IMR-90 (cell line): ENCODE results near the gene SERPINC1. TPM values are rescaled to one million over a fixed set of nuclear protein-coding genes. Genes with fewer than 3 reads are reported as not detected.

ENCODE experiments used
- ATAC-seq: fragments of 200-7000 bp; cut with Tn5 transposase; 2 replicates; pipeline ENCODE4 v1.9.1; 2020; ENCODE audit warnings: low read depth, mild to moderate bottlenecking, moderate library complexity
- BruUV-seq: library from RNA; stranded (reverse); fragments of 400-500 nt; replicated peaks from 2 replicates; lab custom pipeline; 2021; lab: Mats Ljungman, UMichigan
- CTCF ChIA-PET: fragments of 300-600 bp; formaldehyde crosslinking; extraction: SDS; loops from one replicate; lab custom pipeline; 2021; ENCODE audit warnings: antibody characterized with exemption; lab: Yijun Ruan, JAX
- POLR2A ChIA-PET: fragments of 300-600 bp; sonication (Branson Sonifier 250); formaldehyde crosslinking; loops from one replicate; lab custom pipeline; 2022; ENCODE audit warnings: antibody characterized with exemption; ENCODE audit not compliant: unreplicated experiment; lab: Charles Lee
- DNase-seq: peaks from one replicate; pipeline ENCODE4 v3.0.0; 2013
- H2AFZ ChIP-seq: replicated peaks from 2 replicates; pipeline ENCODE3; 2013; ENCODE audit warnings: low read length, mild to moderate bottlenecking; ENCODE audit not compliant: poor library complexity
- H2AK5ac ChIP-seq: 2 replicates; pipeline ENCODE4 v1.6.1; 2013; ENCODE audit warnings: low read depth, low read length, inconsistent platforms
- H2AK9ac ChIP-seq: replicated peaks from 2 replicates; pipeline ENCODE3; 2013; ENCODE audit warnings: mild to moderate bottlenecking, low read depth, low read length, moderate library complexity; ENCODE audit not compliant: poor library complexity
- H2BK120ac ChIP-seq: 2 replicates; pipeline ENCODE4 v1.6.1; 2013; ENCODE audit warnings: low read depth, low read length, inconsistent platforms
- H2BK15ac ChIP-seq: 3 replicates; pipeline ENCODE4 v1.6.1; 2013; ENCODE audit warnings: low read depth, low read length, inconsistent platforms
- H2BK20ac ChIP-seq: 2 replicates; pipeline ENCODE4 v1.6.1; 2013; ENCODE audit warnings: low read depth, mild to moderate bottlenecking, inconsistent platforms, low read length, moderate library complexity
- H2BK5ac ChIP-seq: 2 replicates; pipeline ENCODE4 v1.6.1; 2013; ENCODE audit warnings: mild to moderate bottlenecking, low read depth, low read length, inconsistent platforms; ENCODE audit not compliant: poor library complexity, severe bottlenecking
- H3K14ac ChIP-seq: replicated peaks from 2 replicates; pipeline ENCODE4 v1.6.1; 2013; ENCODE audit warnings: low read depth, low read length, inconsistent platforms
- H3K18ac ChIP-seq: 2 replicates; pipeline ENCODE4 v1.6.1; 2013; ENCODE audit warnings: low read depth, low read length, control low read depth
- H3K23ac ChIP-seq: 2 replicates; pipeline ENCODE4 v1.6.1; 2013; ENCODE audit warnings: low read depth, low read length, inconsistent platforms
- H3K27ac ChIP-seq: 2 replicates; pipeline ENCODE4 v1.5.1; 2013; ENCODE audit warnings: mild to moderate bottlenecking, control low read depth, low read length; ENCODE audit not compliant: insufficient read depth
- H3K27me3 ChIP-seq: 2 replicates; pipeline ENCODE4 v1.6.1; 2013; ENCODE audit warnings: low read length; ENCODE audit not compliant: control insufficient read depth, insufficient read depth
- H3K36me3 ChIP-seq: 2 replicates; pipeline ENCODE4 v1.6.1; 2013; ENCODE audit warnings: low read length, mixed read lengths; ENCODE audit not compliant: control insufficient read depth, insufficient read depth
- H3K4ac ChIP-seq: 2 replicates; pipeline ENCODE4 v1.6.1; 2013; ENCODE audit warnings: low read depth, low read length, inconsistent platforms
- H3K4me1 ChIP-seq: 2 replicates; pipeline ENCODE4 v1.6.1; 2013; ENCODE audit warnings: low read length, mixed read lengths; ENCODE audit not compliant: control insufficient read depth, insufficient read depth
- H3K4me2 ChIP-seq: 2 replicates; pipeline ENCODE4 v1.6.1; 2013; ENCODE audit warnings: low read depth, mild to moderate bottlenecking, control low read depth, low read length, moderate library complexity
- H3K4me3 ChIP-seq: 2 replicates; pipeline ENCODE4 v1.5.1; 2013; ENCODE audit warnings: low read depth, mild to moderate bottlenecking, control low read depth, low read length, moderate library complexity; ENCODE audit not compliant: insufficient read depth
- H3K56ac ChIP-seq: 2 replicates; pipeline ENCODE4 v1.6.1; 2013; ENCODE audit warnings: low read length, inconsistent platforms; ENCODE audit not compliant: insufficient read depth; ENCODE audit errors: extremely low read depth
- H3K79me1 ChIP-seq, 2 experiments: 2 replicates each; pipeline ENCODE4 v1.6.1; 2013; ENCODE audit warnings: low read length in 2 of 2, inconsistent platforms in 1 of 2, low read depth in 1 of 2
- H3K9ac ChIP-seq: 2 replicates; pipeline ENCODE4 v1.6.1; 2013; ENCODE audit warnings: low read depth, low read length, control low read depth
- H3K9me1 ChIP-seq: 2 replicates; pipeline ENCODE4 v1.6.1; 2013; ENCODE audit warnings: low read length, inconsistent platforms; ENCODE audit not compliant: insufficient read depth
- H3K9me3 ChIP-seq: 2 replicates; pipeline ENCODE4 v1.6.1; 2013; ENCODE audit warnings: low read length; ENCODE audit not compliant: control insufficient read depth, insufficient read depth
- H4K20me1 ChIP-seq: 2 replicates; pipeline ENCODE4 v1.6.1; 2013; ENCODE audit warnings: low read length, inconsistent platforms; ENCODE audit not compliant: insufficient read depth
- H4K5ac ChIP-seq: 2 replicates; pipeline ENCODE4 v1.6.1; 2013; ENCODE audit warnings: mild to moderate bottlenecking, low read depth, low read length, control low read depth
- H4K8ac ChIP-seq, 2 experiments: 2 replicates each; pipeline ENCODE4 v1.6.1; 2013; ENCODE audit warnings: low read depth in 2 of 2, low read length in 2 of 2, control low read depth in 1 of 2, inconsistent platforms in 1 of 2
- H4K91ac ChIP-seq: 2 replicates; pipeline ENCODE4 v1.6.1; 2013; ENCODE audit warnings: low read depth, low read length, inconsistent platforms; ENCODE audit not compliant: insufficient read depth
- BHLHE40 ChIP-seq: fragments of 150-350 bp; IDR thresholded peaks from 2 replicates; pipeline ENCODE4 v1.6.1; 2016; ENCODE audit warnings: mild to moderate bottlenecking, low read depth, low read length
- CEBPB ChIP-seq: IDR thresholded peaks from 2 replicates; pipeline ENCODE4 v1.6.1; 2012; ENCODE audit warnings: low read depth, low read length, improper control_type of control experiment
- CHD1 ChIP-seq: IDR thresholded peaks from 2 replicates; pipeline ENCODE4 v1.6.1; 2012; ENCODE audit warnings: low read depth, low read length, improper control_type of control experiment
- CTCF ChIP-seq: conservative IDR thresholded peaks from 2 replicates; pipeline ENCODE4 v1.5.1; 2012; ENCODE audit warnings: mild to moderate bottlenecking, low read depth, low read length, improper control_type of control experiment
- ELK1 ChIP-seq: fragments of 150-350 bp; IDR thresholded peaks from 2 replicates; pipeline ENCODE4 v1.6.1; 2016; ENCODE audit warnings: low read depth, mild to moderate bottlenecking, low read length, moderate library complexity, borderline replicate concordance
- FOS ChIP-seq: fragments of 150-350 bp; IDR thresholded peaks from 2 replicates; pipeline ENCODE4 v1.6.1; 2016; ENCODE audit warnings: low read depth, low read length
- MAFK ChIP-seq: IDR thresholded peaks from 2 replicates; pipeline ENCODE4 v1.6.1; 2012; ENCODE audit warnings: low read depth, low read length, improper control_type of control experiment
- MAZ ChIP-seq: IDR thresholded peaks from 2 replicates; pipeline ENCODE4 v1.6.1; 2012; ENCODE audit warnings: low read depth, mild to moderate bottlenecking, low read length, improper control_type of control experiment, moderate library complexity, borderline replicate concordance
- MXI1 ChIP-seq: IDR thresholded peaks from 2 replicates; pipeline ENCODE4 v1.6.1; 2012; ENCODE audit warnings: low read depth, mild to moderate bottlenecking, low read length, moderate library complexity, borderline replicate concordance
- NFE2L2 ChIP-seq: fragments of 150-350 bp; IDR thresholded peaks from 2 replicates; pipeline ENCODE4 v1.6.1; 2016; ENCODE audit warnings: low read depth, mild to moderate bottlenecking, low read length
- POLR2A ChIP-seq: IDR thresholded peaks from 2 replicates; pipeline ENCODE4 v1.6.1; 2012; ENCODE audit warnings: mild to moderate bottlenecking, low read depth, low read length
- RAD21 ChIP-seq: IDR thresholded peaks from 2 replicates; pipeline ENCODE4 v1.6.1; 2012; ENCODE audit warnings: low read length, improper control_type of control experiment
- RCOR1 ChIP-seq: IDR thresholded peaks from 2 replicates; pipeline ENCODE4 v1.6.1; 2012; ENCODE audit warnings: mild to moderate bottlenecking, low read length, improper control_type of control experiment; ENCODE audit not compliant: insufficient replicate concordance
- RFX5 ChIP-seq: IDR thresholded peaks from 2 replicates; pipeline ENCODE4 v1.8.0; 2012; ENCODE audit warnings: low read depth, mild to moderate bottlenecking, low read length, moderate library complexity
- SMC3 ChIP-seq: fragments of 150-350 bp; IDR thresholded peaks from 2 replicates; pipeline ENCODE4 v1.6.1; 2016; ENCODE audit warnings: low read depth, mild to moderate bottlenecking, antibody characterized with exemption, low read length, moderate library complexity
- USF2 ChIP-seq: fragments of 150-350 bp; IDR thresholded peaks from 2 replicates; pipeline ENCODE4 v1.6.1; 2017; ENCODE audit warnings: mild to moderate bottlenecking, antibody characterized with exemption, low read length, low read depth
- WGBS, 2 experiments: methylation state at CpG; one replicate each; pipeline versions ENCODE4 v1.1.5 to v1.1.7; 2013; ENCODE audit warnings: missing lambda C conversion rate in 2 of 2; ENCODE audit not compliant: insufficient read length in 1 of 2; ENCODE audit errors: extremely low coverage in 2 of 2; 5-methylcytosine and 5-hydroxymethylcytosine counted together
- dilution Hi-C: fragments of 300-500 bp; cut with HindIII; formaldehyde crosslinking; loops from one replicate; pipeline ENCODE4 v1.14.3; 2018; ENCODE audit warnings: low sequenced_read_pairs; ENCODE audit not compliant: unreplicated experiment
- in situ Hi-C: fragments of 300-500 bp; cut with MboI; formaldehyde crosslinking; loops from 3 replicates; pipeline ENCODE4 v1.14.3; 2019; ENCODE audit warnings: low sequenced_read_pairs, inconsistent platforms, mixed read lengths
- intact Hi-C: fragments of 100-400 bp; cut with micrococcal nuclease; formaldehyde crosslinking; loops from 2 replicates; pipeline ENCODE4 v1.10.0; 2022
- polyA plus RNA-seq, 3 experiments: library from polyadenylated mRNA; depleted of rRNA; stranded (reverse); fragments of >200 nt; gene quantifications; 2 replicates each; pipeline ENCODE4 v1.2.3, GENCODE V29; 2012; ENCODE audit warnings: low replicate concordance in 1 of 3
- total RNA-seq: library from RNA; depleted of rRNA; stranded (reverse); fragments of >200 nt; gene quantifications from 2 replicates; pipeline ENCODE4 v1.2.3, GENCODE V29; 2012

Gene SERPINC1
- total and polyA plus RNA-seq, 2 of the 4 experiments (the other 2 are of a cell fraction) = not detected

- Histone ChIP-seq H3K14ac (no peak overlapping the region), H3K4ac (no peak overlapping the region), H3K27ac (no peak overlapping the region), H3K9ac (no peak overlapping the region), H4K91ac (no peak overlapping the region), H2AFZ (no peak overlapping the region), H2AK5ac (no peak overlapping the region), H4K20me1 (peaks cover 17% of the 10 kb centered on the region), H2BK5ac (no peak overlapping the region), H4K5ac (no peak overlapping the region), H2BK120ac (no peak overlapping the region), H4K8ac (no peak overlapping the region), H3K4me1 (no peaks in the 10 kb centered on the region; the same call in 1 of the 2 replicates), H2BK20ac (no peak overlapping the region), H3K9me3 (no peaks in the 10 kb centered on the region), H3K18ac (no peak overlapping the region), H3K56ac (no peak overlapping the region), H3K79me1 (peaks cover 3 to 40% of the 10 kb centered on the region in 2 experiments; a peak in 3 of 4 replicates), H3K4me3 (no peak overlapping the region), H3K9me1 (no peaks in the 10 kb centered on the region), H3K36me3 (peaks cover 26% of the 10 kb centered on the region), H3K27me3 (no peaks in the 10 kb centered on the region), H3K4me2 (no peak overlapping the region), H2BK15ac (no peak overlapping the region), H2AK9ac (no peak overlapping the region), H3K23ac (no peak overlapping the region)
- ChIA-PET POLR2A (interaction anchor here (0.6 kb wide), 1 partner anchor 80 kb away, joined by 5 read pairs; no protein-coding TSS in a partner anchor), CTCF (no interaction called here)
- WGBS, 2 experiments = no CpG with 5 or more reads among the region's 5 CpGs
- no peak for ATAC-seq
- DNase-seq = no peak
- no TSS peak for BruUV-seq
- intact Hi-C loops (no loop called here), in situ Hi-C loops (no loop called here), dilution Hi-C loops (no loop called here)
- TF ChIP-seq MAFK = no peak
- no peak for TF ChIP-seq NFE2L2
- no peak for TF ChIP-seq POLR2A
- TF ChIP-seq MAZ = no peak
- TF ChIP-seq MXI1 = no peak
- no peak for TF ChIP-seq CHD1
- TF ChIP-seq FOS = no peak
- no peak for TF ChIP-seq RFX5
- no peak for TF ChIP-seq BHLHE40
- no peak for TF ChIP-seq USF2
- no peak for TF ChIP-seq ELK1
- TF ChIP-seq CTCF = no peak
- TF ChIP-seq SMC3 = no peak
- TF ChIP-seq CEBPB = no peak
- no peak for TF ChIP-seq RAD21
- no peak for TF ChIP-seq RCOR1
These were observed 46.0 kb downstream of the SERPINC1 start for GRCh38 chr1:173871091-173871490.
